ENCODE results near the gene CNDP2. TPM values are rescaled to one million over a fixed set of nuclear protein-coding genes. Genes with fewer than 3 reads are reported as not detected.
A peak's percentile ranks its signal among the peaks of the same experiment; 100 is the strongest.

The CNDP2 gene
- total RNA-seq, 1 donor from 2014 or later, result 237 TPM

DNA sequence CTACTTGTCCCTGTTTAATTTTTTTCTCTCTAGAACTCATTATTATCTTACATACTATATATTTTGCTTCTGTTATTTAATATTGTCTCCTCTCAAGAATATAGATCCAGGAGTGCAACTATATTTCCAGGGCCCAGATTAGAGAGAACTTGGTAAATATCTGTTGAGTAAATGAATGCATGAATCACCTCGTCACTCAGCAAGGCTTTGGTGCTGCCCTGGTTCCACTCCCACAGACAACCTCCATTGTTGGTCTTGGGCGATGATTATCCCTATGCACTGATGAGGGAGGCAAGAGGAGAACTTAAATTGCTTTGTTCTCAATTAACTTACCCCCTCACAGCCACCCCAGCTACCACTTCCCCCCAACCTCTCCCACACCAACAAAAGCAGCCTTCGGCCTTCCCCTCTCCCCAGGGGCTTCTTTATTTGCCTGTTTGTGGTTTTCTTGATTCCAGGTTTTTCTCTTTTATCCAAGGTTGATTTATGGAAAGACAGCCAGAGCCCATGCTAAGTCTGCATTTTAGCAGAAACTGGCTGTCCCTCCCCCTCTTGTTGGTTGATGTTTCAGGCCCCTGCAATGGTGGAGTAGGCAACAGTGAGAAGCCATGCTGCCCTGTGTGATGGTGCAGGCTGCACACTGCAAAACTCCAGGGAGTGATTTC is 22.1 kb upstream of the CNDP2 start:
- ATAC-seq, result no peak
- no peak overlapping the region for H3K4me3 ChIP-seq
- no peak for DNase-seq
- TF ChIP-seq, protein P1, sequence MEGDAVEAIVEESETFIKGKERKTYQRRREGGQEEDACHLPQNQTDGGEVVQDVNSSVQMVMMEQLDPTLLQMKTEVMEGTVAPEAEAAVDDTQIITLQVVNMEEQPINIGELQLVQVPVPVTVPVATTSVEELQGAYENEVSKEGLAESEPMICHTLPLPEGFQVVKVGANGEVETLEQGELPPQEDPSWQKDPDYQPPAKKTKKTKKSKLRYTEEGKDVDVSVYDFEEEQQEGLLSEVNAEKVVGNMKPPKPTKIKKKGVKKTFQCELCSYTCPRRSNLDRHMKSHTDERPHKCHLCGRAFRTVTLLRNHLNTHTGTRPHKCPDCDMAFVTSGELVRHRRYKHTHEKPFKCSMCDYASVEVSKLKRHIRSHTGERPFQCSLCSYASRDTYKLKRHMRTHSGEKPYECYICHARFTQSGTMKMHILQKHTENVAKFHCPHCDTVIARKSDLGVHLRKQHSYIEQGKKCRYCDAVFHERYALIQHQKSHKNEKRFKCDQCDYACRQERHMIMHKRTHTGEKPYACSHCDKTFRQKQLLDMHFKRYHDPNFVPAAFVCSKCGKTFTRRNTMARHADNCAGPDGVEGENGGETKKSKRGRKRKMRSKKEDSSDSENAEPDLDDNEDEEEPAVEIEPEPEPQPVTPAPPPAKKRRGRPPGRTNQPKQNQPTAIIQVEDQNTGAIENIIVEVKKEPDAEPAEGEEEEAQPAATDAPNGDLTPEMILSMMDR (IDR thresholded peaks at IDR 0.05), result no peak
- intact Hi-C loops (cut with DNase I), result no loop called here
- no peaks in the 10 kb centered on the region for H3K9me3 ChIP-seq
- H3K27me3 ChIP-seq (ENCODE audit: low read depth), result no peaks in the 10 kb centered on the region
- H3K4me1 ChIP-seq, result no peaks in the 10 kb centered on the region
- H3K36me3 ChIP-seq, result no peaks in the 10 kb centered on the region
- H3K27ac ChIP-seq, result no peak overlapping the region

DNA sequence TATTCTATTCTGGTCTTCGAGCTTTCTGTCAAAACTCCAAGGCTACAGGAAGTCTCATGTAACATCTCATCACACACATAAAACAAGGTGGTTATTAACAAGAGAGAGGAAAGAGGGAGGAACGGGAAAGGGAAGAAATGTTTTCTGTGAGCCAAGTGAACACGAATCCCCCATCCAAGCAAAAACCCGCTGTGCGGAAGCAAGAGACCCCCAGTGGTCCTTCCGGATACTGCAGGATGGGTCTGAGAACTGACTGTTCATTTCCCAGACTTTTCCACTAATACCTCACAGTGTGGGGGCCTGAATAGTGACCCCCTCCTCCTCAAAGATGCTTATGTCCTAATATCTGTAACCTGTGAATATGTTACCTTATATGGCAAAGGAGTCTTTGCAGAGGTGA is 20.0 kb upstream of the CNDP2 start:
- no peak for DNase-seq
- TF ChIP-seq, protein P1 (IDR thresholded peaks at IDR 0.05), result peak; percentile 41
- Histone ChIP-seq H3K36me3 (no peaks in the 10 kb centered on the region), H3K4me1 (no peaks in the 10 kb centered on the region), H3K27me3 (ENCODE audit: low read depth) (no peaks in the 10 kb centered on the region), H3K4me3 (no peak overlapping the region), H3K27ac (no peak overlapping the region), H3K9me3 (no peaks in the 10 kb centered on the region)
- ATAC-seq, result no peak
- intact Hi-C loops (cut with DNase I), result no loop called here

DNA sequence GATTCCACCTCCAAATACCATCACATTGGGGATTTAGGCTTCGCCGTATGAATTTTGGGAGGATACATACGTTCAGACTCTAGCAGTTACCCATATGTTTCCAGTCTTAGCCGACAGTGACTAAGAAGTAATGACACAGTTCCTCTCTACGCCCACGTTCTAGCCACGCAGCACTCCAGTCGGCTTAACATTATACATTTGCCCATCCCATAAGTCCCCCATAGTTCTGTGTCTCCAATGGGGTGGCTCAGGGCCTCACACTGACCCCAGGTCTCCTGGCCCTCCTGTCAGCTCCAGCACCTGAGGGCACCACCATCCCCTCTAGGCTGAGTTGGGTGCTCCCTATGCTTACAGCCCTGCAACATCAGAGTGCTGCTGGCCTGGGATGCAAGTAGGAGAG is 18.4 kb upstream of the CNDP2 start:
- TF ChIP-seq, protein P1 (IDR thresholded peaks at IDR 0.05), result no peak
- H3K4me3 ChIP-seq, result no peak overlapping the region
- H3K9me3 ChIP-seq, result no peaks in the 10 kb centered on the region
- H3K36me3 ChIP-seq, result no peaks in the 10 kb centered on the region
- ATAC-seq, result peak; percentile 14 to 22
- no peaks in the 10 kb centered on the region for H3K27me3 ChIP-seq (ENCODE audit: low read depth)
- no peak overlapping the region for H3K27ac ChIP-seq
- DNase-seq, result no peak
- H3K4me1 ChIP-seq, result no peaks in the 10 kb centered on the region
- intact Hi-C loops (cut with DNase I), result no loop called here

DNA sequence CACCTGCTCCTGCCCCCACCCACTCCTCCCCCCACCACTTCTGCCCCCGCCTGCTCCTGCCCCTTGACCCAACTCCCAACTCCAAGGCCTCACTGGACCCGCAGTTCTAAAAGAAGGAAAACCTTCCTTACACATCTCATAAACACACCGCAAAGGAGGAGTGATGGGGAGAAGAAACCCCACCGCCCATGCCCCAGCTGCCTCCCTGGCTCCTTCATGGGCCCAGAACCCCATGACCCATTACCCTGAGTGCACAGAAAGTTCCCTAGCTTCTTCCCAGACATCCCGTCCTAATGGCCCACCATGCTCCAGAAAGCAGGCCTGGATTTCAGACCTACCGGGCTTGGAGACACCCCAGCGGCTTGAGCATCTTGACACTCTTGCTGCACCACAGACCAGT is 17.8 kb upstream of the CNDP2 start:
- no peak overlapping the region for H3K27ac ChIP-seq
- TF ChIP-seq, protein P1 (IDR thresholded peaks at IDR 0.05), result no peak
- H3K4me3 ChIP-seq, result no peak overlapping the region
- no peaks in the 10 kb centered on the region for H3K4me1 ChIP-seq
- ATAC-seq (no peak), DNase-seq (no peak)
- H3K9me3 ChIP-seq, result no peaks in the 10 kb centered on the region
- H3K36me3 ChIP-seq, result no peaks in the 10 kb centered on the region
- intact Hi-C loops (cut with DNase I), result no loop called here
- no peaks in the 10 kb centered on the region for H3K27me3 ChIP-seq (ENCODE audit: low read depth)

DNA sequence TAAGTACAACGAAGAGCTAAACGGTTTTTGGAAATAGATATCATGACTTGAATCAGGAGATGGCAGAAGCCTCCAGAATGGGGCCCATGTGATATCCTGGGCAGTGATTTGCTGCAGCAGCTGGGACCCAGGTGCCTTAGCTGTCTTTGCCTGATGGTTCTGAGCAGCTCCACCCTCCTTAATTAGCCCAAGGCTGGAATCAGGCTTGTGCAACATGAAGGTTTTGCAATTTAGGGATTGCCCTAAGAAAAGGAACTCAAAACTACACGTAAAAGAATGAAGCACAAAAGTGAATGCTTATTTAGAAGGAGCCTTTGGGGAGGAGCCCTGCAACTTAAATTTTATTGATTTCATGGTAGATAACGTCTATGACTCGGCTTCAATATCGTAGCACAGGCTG is 17.3 kb upstream of the CNDP2 start:
- Histone ChIP-seq H3K4me3 (no peak overlapping the region), H3K27ac (no peak overlapping the region), H3K9me3 (no peaks in the 10 kb centered on the region), H3K27me3 (ENCODE audit: low read depth) (no peaks in the 10 kb centered on the region), H3K36me3 (no peaks in the 10 kb centered on the region), H3K4me1 (no peaks in the 10 kb centered on the region)
- intact Hi-C loops (cut with DNase I), result no loop called here
- DNase-seq, result no peak
- TF ChIP-seq, protein P1 (IDR thresholded peaks at IDR 0.05), result no peak
- ATAC-seq, result peak in 1 of 2 donors; percentile 21
